Hematopoietic multipotent progenitor cell (in vitro differentiated cells): ENCODE data around the gene STK32C. TPM values are rescaled to one million over a fixed set of nuclear protein-coding genes. Genes with fewer than 3 reads are reported as not detected.
"Not testable (repeated sequence)": the region's sequence is repeated elsewhere in the genome, so short reads cannot be mapped to it uniquely, and the experiment has no call there.

Experiments
- DNase-seq, 3 donors: peaks; one replicate each; pipeline ENCODE4 v3.0.0-alpha.2; 2011 to 2015; ENCODE audit warnings: low read depth in 2 of 3, low spot score in 2 of 3
- total RNA-seq: library from RNA; depleted of rRNA; stranded (reverse); fragments of >200 nt; gene quantifications from one replicate; pipeline ENCODE4 v1.2.3, GENCODE V29; 2012

STK32C gene
- total RNA-seq, 1 donor = 25.0 TPM

DNA sequence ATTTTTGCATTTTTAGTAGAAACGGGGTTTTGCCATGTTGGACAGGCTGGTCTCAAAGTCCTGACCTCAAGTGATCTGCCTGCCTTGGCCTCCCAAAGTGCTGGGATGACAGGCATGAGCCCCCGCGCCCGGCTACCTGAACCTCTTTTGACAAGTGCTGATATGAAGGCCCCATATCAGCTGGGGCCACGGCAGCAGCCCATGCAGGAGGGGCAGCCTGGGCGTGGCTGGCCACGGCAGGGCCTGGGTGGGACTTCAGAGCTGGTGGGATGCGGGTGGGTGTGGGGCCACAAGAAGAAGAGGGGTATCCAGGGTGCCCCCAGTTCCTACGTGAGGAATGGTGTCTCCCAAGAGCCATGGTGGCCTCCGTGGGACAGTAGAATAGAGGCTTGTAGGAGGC is 31.1 kb upstream of the STK32C start:
- DNase-seq = no peak

DNA sequence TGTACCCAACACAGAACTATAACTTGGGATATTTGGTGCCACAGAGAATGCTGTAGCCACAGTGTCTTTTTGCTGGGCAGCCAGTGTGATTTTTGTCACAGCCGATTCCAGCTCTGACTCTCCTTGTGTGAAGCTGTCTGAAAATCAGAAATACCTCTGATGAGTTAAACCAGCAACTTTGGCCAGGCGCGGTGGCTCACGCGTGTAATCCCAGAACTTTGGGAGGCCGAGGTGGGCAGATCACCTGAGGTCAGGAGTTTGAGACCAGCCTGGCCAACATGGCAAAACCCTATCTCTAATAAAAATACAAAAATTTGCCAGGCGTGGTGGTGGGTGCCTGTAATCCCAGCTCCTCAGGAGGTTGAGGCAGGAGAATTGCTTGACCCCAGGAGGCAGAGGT is 30.1 kb upstream of the STK32C start:
- not testable (repeated sequence) for DNase-seq

DNA sequence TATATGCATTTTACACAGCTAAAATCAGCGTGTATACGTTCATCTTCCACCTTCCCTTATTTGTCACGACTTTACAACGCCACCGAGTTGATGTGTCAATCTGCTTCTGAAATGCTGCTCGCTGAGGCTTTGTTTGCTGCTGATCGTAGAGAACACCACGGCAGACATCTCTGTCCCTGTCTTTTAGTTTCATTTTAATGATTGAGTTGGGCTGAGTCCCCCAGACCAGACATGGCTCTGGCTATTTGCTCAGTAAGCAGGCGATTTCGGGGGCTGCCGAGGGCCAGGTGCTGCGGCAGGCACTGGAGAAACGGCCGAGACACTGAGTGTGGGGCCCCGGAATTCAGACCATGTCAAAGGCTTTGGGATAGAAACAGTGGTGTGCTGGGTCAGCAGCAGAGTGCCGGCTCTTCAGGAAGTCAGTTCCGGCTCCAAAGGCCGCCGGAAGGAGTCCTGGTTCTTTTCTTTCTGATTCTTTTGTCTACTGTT is 29.2 kb upstream of the STK32C start:
- DNase-seq = peak in 1 of 3 donors; percentile 37

DNA sequence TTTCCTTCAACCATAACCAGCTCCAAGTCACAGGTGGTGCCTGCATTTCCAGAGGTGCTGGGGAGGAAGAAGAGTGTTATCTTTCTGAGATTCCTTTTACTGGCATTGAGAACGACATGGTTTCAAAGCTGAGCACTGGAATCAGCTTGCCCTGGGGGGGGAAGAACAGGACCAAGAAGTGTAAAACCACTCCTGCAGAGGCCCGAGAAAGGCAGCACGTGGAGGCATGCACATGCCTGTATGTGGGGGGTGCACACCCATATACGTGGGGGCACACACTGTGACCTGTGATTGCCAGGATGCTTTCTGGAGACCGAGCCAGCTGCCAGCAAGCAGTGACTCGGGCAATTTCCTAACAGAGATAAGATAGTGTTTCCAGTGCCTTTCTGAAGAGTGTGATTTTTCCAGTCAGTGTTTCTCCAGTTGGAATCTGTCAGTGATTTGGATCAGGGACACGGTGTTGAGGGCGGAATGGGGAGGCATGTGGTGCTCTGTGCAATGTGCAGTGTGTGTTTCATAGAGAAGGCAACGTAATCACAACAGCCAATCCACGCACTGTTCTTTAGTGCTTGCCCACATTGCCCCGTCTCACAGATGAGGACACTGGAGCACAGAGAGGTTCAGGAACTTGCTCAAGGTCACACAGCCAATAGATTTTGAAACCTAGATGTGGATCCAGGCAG is 28.5 kb upstream of the STK32C start:
- no peak for DNase-seq

DNA sequence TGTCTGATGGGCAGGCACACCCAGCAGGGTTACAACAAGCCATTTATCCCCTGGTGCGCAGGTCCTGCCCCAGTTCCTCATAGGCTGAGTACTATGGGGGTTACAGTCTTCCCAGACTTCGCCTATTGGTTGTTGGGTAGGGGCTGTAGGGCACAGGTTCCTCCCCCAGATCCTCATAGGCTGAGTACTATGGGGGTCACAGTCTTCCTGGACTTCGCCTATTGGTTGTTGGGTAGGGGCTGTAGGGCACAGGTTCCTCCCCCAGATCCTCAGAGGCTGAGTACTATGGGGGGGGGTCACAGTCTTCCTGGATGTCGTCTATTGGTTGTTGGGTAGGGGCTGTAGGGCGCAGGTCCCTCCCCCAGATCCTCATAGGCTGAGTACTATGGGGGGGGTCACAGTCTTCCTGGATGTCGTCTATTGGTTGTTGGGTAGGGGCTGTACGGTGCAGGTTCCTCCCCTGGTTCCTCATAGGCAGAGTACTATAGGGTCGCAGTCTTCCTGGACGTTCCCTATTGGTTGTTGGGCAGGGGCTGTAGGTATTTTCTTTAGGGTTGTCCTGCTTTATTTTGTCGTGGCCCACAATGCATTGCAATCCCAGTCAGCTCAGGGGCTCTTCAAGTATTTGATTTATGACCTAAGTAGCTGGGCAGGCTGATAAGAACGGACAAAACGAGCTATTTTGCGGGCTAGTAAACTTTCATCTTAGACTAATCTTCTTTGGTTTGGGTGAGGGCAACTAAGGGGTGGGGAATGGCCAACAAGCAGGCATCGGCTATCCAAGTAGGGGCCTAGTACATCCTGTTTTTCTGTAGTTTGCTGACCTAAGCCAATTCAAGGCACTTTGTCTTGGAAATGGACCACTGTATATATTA is 27.7 kb upstream of the STK32C start:
- DNase-seq = peak in 2 of 3 donors; percentile 98 to 99

DNA sequence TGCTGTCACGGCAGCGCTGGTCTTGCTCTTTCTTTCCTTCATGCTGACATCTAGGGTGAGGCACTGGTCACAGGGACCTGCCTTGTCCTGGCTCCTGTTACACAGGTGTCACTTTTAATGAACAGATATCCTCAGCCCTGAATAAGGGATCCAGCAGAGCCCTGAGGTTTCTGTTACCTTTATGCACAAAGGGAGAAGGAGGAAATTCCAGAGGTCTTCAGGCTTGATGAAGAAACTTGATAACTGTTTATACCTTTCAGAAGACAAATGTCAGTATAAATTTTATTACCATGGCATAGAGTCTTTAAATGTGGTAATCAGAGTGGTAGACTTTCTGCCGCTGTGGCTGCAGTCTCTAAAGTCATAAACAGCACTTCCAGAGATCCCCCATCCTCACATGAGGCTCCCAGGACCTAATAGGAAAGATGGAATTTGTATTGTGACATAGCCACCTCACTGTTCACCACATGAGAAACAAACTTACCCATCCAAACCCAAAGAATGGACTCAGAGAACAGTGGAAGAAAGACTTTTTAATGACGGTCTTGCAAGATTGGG is 27.0 kb upstream of the STK32C start:
- no peak for DNase-seq

DNA sequence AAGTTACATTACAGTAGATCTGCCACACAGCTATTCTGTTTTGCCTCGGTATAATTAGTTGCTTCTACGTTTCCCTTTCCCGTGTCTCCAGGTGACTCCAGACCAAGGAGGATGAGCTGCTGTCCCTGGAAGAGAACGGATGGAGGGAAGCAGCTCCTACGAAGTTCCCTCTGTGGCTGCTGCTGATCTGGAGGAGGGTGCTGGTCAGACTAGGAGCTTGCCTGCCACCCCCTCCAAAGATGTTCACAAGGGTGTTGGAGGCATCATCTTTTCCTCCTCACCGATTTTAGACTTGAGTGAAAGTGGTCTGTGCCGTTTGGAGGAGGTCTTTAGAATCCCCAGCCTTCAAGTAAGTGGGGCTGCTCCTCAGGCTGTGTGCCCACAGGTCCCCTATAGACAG is 25.6 kb upstream of the STK32C start:
- DNase-seq = no peak

DNA sequence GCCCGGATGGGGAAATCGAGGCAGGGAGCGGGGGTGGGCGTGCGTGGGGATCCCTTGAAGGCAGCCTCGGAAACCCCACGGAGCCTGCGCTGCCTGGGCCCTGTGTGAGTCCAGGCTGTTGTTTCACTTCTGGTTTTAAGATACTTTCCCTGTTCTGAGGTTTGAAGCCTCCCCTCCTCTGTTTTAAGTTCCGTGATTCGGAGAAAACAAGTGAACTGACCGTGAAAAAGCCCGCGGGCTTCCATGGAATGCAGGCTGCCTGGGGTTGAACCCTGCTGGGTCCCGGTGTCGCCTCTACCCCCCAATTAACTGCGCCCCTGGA is 24.6 kb upstream of the STK32C start:
- peak in 1 of 3 donors; percentile 41 for DNase-seq

DNA sequence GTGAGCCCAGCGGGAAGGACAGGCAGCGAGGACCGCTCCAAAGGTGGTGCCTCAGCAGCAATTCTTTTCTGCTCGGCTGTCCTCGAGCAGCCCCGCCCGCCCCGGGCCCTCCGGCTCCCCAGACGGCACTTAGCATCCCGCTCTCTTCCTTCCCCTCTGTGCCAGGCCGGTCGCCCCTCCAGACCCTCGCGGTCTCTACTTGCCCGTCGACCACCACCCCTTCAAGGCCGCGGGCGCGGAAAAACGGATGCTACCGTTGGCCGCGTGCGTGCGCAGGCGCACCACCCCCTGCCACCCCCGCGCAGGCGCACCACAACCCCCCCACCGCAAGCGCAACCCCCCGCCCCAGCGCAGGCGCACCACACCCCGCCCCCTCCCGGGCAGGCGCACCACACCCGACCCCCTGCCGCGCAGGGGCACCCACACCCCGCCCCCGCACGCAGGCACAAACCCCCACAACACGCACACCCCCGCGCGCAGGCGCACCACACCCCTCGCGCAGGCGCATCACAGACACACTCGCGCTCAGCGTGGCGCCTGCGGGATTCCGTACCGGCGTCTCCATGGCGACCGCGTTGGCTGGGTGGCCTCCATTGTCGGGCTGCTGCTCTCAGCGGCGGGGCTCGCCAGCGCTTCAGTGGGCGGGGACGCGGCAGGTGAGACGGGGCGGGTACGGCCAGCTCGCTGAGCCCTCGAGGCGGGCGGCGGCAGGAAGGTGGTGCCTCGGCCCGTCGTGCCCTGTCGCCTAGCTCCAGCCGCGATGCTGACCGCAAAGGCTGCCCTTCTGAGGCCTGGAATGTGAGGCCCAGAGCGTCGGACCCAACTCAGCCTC is 24.1 kb upstream of the STK32C start, which contains the start of gene LRRC27:
TSS of gene LRRC27 (plus strand) at position 593 of the 832 bp plus-strand sequence. CDS start 1,332 bp downstream, outside the sequence.
- peak; percentile 99 to 100 (median 99) for DNase-seq

DNA sequence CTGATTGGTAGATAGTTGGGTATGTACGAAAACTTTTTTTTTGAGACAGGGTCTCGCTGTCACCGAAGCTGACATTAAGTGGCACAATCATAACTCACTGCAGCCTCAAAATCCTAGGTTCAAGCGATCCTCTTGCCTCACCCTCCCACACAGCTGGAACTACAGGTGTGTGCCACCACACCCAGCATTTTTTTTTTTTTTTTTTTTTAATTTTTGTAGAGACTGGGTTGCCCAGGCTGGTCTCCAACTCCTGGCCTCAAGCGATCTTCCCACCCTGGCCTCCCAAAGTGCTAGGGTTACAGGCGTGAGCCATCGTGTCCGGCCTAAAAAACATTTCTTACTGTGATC is 22.7 kb upstream of the STK32C start:
- no peak for DNase-seq

DNA sequence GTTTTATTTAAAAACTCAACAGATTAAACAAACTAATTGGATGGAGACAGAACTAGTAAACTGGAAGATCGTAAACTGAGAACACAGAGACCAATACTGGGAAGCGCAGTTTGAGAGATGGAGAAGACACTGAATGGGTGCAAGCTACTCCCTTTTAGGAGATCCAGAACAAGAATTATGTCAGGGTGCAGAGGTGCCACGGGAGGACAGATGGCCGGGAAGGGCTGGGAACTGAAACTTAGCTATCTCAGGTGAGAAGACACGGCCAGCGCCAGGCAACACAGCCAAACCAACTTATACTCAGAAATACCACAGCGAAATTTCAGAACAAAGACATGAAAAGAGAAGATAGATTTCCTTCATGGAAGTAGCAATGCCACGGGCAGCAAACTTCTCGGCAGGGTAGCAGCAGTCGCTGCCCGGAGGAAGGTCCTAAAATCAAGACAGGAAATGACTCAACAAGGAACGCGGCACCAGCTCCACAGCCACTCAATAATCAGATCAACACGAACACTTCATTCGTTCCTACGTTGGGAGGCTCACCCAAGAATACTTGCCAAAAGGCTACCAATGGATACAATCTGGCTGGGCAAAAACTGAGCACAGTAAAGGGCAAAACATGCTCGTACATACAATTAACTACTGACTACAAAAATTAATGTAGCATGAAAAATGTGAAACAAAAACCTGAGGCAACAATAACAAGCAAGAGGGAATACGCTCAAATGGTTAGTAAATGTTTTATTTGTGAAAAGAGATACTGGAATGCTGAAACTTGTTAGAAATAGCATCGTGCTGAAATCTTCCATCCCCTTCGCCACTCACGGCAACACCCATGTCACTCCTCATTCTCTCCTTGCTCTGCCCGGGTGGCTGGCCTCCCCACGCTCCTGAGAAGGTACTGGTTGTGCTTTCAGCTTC is 22.1 kb upstream of the STK32C start:
- DNase-seq = no peak

DNA sequence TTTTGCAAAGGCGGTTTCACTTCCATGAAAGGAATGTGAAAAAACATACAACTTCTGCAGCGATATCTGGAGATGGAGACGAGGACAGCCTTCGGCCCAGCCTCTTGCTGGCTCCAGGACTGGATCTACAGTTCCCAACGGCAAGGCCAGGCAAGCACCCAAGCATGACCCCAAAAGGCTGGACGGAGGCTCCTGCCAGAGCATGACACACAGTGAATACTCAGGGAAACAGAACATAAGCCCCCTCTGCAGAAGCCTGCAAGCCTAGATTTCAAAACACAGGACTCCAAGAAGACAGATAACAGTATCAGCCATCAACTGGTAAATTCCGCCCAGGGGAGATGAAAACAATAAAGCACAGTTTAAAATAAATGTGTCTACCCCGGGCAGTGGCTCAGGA is 21.0 kb upstream of the STK32C start:
- no peak for DNase-seq

DNA sequence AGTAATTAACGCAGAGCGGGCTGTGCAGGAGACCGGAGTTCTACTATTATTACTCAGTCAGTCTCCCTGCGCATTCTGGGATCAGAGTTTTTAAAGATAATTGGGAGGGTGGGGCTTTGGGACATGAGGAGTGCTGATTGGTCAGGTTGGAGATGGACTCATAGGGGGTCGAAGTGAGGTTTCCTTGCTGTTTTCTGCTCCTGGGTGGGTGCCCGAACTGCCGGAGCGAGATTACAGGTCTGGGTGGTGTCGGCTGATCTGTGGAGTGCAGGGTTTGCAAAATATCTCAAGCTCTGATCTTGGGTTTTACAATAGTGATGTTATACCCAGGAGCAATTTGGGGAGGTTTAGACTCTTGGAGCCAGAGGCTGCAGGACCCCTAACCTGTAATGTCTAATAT is 20.4 kb upstream of the STK32C start:
- DNase-seq = no peak

DNA sequence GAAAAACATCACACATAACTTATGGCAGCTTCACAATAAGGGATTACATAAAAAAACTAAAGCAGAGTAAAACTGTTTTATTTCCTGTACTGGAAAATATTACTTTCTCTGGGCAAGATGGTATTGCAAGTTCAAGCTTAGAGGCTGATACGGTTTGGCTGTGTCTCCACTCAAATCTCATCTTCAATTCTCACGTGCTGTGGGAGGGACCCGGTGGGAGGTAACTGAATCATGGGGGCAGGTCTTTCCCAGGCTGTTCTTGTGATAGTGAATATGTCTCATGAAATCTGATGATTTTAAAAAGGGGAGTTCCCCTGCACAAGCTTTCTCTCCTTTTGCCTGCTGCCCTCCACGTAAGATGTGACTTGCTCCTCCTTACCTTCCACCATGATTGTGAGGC is 19.2 kb upstream of the STK32C start:
- DNase-seq = no peak

DNA sequence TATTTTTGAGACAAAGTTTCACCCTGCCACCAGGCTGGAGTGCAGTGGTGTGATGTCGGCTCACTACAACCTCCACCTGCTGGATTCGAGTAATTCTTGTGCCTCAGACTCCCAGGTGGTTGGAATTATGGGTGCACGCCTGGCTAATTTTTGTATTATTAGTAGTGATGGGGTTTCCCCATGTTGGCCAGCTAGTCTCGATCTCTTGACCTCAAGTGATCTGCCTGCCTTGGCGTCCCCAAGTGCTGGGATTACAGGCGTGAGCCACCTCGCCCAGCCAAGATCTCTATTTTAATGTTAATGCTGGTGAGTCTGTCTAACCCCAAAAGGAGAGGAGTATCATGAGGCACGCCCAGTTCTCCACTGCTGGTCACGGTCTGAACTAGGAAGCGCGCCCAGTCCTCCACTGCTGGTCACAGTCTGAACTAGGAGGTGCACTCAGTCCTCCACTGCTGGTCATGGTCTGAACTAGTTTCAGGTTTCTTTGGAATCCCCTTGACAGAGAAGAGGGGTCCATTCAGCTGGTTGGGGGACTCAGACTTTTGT is 18.7 kb upstream of the STK32C start:
- no peak for DNase-seq

DNA sequence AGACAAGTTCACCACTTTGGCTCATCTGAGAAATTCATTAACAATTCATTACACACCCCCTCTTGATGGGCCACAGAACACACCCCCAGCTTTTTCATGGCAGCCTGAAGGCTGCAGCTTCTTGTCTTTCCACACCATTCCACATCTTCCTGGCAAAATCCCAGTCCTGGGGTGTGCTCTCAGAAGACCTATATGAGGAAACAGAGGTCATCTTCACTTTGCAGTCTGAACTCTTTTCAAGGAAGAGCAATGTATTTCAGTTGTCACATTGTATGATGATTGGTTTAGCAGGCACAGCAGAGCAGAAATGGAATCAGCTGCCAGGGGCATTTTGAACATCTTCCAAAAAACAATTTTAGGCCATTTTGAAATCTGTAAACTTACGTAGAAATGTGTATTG is 16.4 kb upstream of the STK32C start:
- no peak for DNase-seq

DNA sequence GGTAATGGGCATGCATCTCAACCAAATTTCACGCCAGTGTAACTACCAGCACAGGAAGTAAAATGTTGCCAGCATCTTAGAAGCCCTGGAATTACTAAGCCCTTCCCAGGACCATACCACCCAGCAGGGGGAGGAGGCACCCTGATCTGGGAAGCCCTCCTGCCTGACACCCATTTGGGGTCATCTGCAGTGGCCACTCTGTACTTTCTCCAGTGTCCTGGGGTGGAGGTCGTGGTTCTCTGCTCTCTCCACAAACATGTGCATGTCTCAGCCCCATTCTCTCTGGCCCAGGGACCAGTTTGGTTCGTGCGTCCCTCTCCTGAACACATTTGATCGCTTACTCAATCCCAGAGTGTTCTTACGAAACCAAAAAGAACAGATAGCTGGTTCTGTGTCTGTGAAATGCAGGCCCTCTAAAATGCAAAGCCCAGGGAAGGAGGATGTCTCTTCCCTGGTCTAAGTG is 14.9 kb upstream of the STK32C start:
- DNase-seq = no peak

DNA sequence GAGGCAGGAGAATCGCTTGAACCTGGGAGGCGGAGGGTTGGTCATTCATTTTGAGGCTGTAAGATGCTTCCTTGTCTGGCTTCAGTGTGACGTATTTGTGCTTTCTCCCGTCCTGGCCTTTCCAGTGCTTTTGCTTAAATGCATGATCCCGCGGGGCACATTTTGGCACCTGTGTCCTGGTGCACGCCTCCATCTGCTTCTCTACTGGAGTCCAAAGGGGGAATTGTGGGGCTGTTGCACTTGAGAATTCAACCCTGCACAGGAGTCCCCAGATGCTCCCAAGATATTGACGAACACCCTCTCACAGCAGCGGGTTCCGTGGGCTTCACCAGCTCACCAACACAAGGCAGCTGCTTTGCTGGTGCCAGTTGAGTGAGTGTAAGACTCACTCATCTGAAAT is 14.0 kb upstream of the STK32C start:
- no peak for DNase-seq

DNA sequence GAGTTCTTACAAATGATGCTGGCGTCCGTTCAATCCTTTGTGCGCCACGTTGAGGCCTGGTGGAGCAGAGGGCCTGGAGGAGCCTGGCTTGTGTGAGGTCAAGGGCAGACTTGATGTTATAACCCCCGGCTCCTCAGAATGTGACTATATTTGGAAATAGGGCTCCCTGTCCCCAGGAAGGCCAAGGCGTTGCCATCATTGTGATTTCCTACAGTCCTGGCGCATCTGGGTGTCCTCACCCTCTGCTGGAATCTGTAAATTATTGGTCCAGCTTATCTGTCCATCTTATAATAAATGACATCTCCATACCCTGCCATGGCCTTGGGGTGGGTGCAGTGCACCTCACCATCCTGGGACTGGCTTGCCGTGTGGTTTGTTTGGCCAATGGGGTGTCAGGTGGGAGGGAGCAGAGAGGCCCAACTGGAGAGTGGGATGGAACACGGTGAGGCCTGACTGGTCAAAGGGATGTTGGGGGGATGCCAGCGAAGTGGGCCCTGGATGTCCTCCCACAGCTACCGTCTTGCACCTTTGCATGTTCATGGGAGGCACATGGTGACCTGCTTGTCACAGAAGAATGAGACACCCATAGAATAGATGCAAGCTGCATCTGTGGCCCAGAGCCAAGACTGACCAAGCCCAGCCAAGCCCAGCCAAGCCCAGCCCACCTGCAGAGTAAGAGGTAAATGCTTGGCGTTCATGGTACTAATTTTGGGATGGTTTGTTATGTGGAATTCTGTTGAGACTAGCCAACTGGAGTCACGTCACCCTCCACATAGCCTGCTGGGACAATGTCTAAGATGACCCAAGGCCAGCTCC is 13.1 kb upstream of the STK32C start:
- no peak for DNase-seq
